Erythroblast (primary cell): ENCODE results near the gene CNIH2.

Experiments used
- GATA1 ChIP-seq: IDR thresholded peaks from 2 replicates; pipeline ENCODE4 v1.6.1; 2011; ENCODE audit warnings: low read depth, mild to moderate bottlenecking, control low read depth, low read length, moderate library complexity
- POLR2A ChIP-seq: IDR thresholded peaks from 2 replicates; pipeline ENCODE4 v1.6.1; 2011; ENCODE audit warnings: mild to moderate bottlenecking, low read length

DNA sequence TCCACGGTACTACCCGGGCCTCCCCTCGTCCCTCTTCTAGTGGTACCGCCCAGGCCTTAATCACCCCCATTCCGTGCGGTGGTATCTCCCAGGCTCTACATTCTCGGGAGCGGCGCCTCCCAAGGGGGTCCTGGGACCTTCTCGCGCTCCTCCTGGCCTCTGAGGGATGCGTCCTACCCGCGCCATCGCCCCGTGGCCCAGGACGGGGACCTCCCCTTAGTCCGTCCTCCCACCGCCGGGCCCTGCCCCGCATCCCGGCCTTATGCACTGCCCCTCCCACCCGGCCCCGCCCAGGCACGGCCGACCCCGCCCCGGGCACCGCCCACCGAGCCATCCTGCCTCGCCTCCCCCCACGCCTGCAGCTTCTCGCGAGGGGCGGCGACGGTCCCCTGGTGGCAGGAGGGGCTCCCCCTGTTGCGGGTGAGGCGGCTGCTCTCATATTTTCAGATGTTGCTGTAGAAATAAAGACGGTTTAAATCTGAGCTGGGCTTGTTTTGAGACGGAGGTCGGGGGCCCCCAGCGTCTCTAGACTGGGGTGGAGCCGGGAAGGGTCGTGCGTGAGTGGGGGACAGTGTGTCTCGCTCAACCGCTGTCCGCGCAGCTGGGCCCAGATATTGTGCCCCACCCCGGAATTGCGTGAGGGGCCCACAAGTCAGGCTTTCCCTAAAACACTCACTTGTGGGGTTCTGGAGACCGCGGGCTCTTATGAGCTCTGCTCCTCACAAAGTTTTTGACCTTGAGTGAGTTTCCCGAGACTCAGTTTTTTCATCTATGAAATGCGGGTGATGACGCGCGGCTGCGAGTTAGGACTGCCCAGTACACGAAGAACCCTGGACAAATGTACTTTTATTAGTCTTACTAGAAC lies 10.4 kb upstream of the CNIH2 start:
- TF ChIP-seq POLR2A, result no peak
- TF ChIP-seq GATA1, result no peak
